HG03342 (cell line): ENCODE results near the gene PBX4.

ENCODE experiments used
- ATAC-seq: cut with Tn5 transposase; IDR thresholded peaks from one replicate; pipeline ENCODE4 v1.9.1; 2021; ENCODE audit warnings: mild to moderate bottlenecking, moderate library complexity; ENCODE audit not compliant: unreplicated experiment

The PBX4 gene

DNA sequence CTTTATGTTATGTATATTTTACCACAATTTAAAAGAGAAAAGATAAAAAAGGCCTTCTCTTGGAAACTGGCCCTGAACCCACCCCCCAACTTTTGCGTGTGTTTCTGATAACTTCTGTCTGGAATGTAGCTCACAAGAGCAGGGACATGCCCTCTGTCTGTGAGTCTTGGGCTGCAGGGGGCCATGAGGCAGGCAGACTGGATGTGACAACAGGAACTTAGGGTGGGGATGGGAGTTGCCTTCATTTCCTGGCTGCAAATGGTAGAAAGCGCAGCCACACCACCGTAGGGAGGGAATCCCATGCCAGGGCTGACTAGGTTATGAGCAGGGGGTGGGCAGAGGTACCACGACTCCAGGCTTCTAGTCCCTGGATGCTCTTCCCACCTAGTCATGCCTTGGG is 58.6 kb downstream of the PBX4 start:
- ATAC-seq: no peak

DNA sequence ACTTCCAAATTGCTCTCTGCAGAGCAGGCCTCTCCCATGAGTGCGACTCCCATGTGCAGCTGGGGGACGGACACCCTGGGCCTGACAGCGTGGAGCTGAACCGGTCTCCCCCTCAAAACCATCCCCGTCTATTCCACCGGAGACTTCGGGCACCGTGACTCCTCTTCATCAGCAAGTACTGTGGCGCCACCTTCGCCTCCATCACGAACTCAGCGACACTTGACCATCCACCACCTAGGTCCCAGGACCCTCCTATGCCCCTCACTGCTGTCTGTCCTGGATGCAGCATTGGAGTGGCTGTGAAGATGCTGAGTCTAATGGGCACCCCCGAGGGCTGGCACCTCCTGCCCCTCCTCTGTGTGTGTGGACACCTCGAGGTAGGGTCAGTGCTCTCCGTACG is 59.9 kb downstream of the PBX4 start:
- ATAC-seq: no peak

DNA sequence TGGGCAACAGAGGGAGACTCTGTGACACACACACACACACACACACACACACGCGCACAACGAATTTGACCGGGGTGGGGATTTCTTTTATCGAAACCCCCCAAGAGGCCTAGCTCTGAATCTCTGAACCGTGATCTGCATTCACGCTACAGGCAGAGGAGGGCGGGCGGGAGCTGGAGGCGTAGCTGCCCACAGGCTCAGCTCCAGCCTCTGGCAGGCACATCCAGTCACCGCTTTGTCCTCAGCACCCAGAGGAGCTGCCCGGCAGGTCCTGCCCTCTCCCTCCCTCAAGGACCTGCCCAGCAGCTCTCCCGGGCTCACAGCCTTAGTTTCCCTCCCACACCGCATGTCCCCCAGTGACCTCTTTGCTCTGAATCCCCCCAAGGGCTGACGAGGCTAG is 60.4 kb downstream of the PBX4 start:
- no peak for ATAC-seq

DNA sequence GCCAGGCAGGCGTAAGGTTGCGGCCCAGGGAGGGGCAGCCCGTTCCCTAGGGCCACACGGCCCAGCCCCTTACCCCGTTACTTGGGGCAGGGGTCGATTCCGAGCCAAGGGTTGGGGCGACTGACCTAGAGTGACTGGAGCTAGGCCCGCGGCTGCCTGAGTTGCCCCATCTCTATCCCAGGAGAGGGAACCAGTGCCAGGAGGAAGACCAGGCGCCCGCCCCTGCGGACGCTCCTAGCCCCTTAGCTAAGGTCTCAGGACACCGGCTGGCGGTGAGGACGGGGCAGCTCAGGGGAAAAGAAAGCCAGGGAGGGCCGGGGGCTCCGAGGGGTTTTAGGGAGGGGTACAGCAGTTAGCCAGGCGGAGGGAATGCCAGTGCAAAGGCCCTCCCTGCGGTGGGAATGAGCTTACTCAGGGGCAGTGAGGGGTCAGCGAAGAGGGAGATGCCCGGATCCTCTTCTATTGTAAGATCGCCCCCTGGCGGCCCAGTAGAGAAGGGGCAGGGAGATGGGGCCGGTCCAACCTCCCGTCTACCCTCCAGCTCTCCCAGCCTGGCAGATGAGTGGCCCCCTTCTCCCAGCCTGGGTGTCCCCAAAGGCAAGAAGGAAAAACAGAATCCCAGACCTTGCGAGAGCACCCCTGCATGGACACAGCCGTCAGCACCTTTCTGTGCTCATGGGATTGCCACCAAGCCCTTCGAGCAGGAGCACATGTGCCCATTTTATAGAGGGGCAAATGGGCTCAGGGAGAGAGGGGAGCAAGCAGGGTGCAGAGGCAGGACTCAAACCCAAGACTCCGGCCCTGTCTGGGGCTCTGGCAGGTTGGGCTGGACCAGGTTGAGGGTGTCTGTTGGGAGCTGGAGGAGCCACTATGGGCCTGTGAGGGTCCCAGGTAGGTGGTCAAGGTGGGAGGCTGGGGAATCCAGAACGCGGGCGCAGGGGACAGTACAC is 64.1 kb downstream of the PBX4 start:
- ATAC-seq: no peak

DNA sequence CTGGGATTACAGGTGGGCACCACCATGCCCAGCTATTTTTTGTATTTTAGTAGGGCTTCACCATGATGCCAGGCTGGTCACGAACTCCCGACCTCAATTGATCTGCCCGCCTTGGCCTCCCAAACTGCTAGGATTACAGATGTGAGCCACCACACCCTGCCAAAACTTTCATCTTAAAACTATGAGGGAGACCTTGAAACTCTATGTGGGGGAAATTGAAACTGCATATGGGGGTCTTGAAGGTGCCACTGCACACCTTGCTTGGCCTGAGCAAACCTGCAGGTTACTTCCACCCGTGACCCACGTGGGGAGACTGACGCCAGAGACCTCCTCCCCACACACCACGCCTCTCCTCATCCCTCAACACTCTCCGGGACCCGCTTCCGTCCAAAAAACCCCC is 64.8 kb downstream of the PBX4 start:
- ATAC-seq: no peak

DNA sequence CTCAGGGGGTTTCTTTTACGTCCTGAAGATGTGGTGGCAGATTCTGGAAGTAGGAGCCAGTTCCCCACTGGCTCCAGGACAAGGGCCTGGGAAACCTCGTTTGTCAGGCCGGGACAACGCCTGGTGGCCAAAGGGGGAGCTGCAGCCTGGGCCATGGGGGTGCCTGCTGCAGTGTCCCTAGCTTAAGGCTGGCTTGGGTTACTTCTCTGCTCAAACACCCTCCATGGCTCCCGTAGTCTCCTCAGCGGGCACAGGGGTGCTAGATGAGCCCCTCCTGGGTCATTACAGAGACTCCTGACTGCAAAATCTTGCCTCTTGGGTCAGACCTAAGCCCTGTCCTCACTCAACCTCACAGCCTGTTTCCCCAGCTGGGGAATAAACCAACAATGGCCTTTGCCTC is 65.7 kb downstream of the PBX4 start:
- no peak for ATAC-seq

DNA sequence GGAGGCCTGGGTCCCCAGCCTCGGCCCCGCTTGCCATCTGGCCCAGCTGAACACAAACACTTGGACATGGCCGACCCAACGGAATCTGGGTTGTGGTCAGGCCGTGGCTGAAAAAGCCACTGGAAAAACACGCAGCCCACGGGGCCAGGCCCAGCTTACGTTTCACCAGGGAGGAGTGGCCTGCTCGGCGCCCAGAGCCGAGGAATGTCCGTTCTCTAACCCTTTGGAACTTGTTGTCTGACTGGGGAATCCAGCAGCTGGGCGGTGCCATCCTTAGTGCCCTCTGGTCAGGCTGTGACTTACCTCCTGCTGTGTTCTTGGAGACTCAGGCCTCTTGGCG is 66.7 kb downstream of the PBX4 start:
- ATAC-seq: no peak

DNA sequence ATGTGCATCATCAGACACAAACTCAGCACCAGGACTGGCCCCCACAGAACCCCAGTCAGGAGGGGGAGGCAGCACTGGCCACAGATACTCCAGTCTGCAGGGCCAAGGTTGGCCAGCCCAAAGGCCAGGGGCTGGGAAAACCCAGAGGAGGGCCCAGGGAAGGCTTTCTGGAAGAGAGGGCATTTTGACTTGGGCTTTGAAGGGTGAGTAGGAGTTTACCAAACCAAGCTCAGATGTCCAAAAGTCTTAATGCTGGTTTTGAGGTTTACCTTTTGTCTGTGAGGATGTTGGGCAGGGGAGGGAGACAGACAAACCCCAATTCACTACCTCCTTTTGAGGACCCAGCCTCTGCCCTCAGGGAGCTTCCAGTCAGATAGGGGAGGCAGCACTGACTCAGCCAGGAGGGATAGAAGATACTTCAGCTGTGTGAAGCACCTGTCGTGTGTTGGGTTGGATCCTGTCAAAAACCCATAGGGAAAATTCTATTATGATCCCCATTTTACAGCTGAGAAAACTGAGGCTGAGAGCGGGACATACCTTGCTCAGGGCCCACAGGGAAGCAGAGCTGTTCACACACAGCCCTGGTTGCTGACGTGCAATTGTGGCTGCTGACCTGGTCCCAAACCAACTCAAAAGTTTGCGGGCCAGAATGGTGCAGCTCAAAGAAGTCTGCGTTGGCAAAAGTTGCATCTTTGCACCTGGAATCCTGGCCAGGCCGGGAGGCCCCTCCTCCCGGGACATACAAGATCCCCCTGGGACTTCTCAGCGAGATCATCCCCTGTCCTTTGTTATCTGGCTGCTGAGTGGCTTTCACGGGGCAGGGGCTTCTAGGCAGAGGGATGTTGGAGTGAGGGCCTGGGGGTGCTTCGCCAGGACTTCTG is 67.3 kb downstream of the PBX4 start:
- ATAC-seq: no peak

DNA sequence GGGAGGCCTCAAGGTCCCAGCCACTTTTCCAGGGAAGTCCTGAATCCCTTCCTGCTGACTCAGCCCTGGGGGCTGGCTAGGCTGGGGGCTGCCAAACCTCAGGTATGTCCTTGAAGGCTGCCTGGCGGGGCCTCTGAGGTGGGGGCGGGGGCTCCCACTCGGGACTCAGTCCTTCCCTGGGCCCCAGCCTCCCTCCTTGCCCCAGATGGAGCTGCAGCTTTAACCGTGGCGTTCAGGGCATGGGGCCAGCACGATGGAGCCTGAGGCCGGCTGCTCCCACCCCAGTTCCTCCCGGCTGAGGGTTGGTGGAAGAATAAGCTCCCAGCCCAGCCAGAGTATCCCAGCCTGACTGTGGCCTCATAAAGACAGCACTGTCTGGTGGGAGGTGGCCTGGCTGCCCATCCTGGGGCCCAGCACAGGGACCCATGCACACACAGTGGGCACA is 68.0 kb downstream of the PBX4 start:
- no peak for ATAC-seq

DNA sequence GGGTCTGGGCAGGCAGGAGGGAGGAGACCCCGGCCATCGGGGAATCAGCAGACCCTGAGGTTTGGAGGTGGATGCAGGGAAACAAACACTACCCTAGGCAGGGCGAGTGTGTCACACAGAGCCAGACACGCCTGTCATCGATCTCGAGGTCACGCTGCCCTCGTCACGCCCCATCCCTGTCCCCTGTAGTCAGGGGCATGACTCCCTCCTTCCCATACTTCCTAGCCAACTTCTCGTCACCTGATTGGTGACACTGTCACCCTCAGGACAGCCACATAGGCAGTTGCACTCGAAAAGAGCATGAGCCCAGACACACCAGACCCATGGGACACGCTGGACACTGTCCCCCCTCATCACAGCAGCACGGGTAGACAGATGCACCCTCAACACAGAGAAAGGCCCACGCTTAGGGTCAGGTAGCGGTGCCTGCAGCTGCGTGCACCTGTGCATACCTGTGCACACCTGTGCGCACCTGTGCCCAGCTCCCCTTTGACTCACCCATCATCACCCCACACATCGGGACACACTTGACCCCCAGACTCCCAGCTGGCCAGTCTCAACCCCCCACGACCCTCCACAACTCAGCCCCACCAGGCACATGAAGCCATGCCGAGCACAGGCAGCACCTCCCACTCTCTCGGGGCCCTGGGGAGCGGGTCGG is 68.6 kb downstream of the PBX4 start:
- ATAC-seq: no peak

DNA sequence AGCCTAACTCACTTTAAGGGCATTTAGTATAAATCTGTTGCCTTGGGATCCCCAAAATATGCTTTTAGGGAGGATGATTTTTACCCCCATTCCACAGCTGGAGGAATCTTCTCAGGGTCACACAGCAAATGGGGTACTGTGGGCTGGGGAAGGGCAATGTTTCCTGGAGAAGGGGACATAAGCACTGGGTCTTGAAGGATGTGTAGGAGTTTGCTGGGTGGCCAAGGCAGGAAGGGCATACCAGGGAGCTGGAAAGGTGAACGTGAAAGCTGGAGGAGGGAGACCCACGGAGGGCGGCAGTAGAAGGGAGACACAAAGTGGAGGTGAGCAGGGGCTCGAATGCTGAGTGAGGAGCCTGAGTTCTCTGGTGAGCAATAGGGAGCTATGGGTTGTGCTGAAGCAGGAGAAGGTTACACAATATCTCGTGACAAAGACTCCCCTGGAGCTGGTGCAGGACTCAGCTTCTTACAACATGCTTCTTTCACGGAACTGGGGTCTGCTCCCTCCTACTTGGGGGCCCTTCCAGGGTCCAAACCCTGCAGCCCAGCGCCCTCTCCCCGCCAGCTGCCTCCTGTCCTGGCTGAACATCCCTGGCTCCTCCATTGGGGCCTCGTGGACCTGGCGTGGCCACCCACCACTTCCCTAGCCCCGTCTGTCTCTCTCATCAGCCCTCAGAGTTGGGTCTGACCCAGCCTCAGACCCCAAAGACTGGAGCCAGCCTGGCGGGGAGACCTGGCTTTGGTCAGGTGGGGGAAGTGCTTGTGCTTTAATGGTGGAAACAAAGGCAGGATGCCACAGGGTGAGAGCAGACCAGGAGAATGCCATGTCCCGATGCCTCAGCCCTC is 69.3 kb downstream of the PBX4 start:
- ATAC-seq: no peak

DNA sequence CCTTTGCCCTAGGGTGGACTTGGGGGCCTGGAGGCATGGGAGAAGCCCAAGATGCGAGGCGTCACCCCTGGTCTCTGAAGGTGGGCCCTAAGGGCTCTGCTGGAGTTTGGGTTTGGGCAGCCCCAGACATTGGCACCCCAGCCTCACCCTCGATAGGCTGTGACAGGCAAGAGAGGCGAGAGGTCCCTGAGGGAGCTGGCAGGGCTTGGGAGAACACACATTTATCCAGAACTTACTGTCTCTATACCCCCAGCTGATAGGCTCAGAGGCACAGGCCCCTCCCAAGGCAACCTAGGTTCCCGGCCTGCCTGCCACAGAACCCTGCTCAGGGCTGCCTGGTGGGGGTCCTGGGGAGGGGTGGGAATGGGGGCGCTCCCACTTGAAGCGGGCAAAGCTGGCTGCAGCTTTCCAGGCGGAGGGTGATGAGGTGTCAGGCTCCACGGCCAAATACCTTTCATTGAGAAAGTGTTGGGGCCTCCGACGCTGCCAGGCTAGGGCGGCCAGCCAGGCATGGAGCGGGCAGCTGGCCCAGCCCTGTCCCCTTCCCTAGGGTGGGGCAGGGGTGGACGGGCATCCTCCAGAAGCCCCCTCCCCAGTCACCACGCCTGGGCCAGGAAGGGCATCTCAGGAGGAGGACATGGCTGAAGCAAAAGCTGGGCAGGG is 70.7 kb downstream of the PBX4 start:
- ATAC-seq: no peak

DNA sequence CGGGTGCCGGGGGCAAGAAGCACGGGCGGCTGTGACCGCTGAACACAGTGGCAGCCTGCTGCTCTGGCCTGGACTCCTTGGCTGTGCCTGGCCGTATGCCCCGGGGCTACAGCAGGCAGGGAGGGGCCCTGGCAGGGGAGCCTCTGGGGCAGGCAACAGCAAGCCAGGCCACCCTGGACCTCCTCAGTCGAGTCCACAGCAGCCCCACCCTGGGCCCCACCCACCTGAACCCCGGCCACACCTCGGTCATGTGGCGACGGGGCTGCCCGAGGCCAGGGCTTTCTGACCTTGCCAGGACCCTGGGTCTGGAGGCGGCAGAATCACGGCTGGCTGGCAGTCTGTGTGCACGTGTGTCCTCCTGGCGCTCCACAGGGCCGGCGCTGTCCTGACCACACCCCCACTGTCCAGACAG is 71.7 kb downstream of the PBX4 start:
- ATAC-seq: no peak

DNA sequence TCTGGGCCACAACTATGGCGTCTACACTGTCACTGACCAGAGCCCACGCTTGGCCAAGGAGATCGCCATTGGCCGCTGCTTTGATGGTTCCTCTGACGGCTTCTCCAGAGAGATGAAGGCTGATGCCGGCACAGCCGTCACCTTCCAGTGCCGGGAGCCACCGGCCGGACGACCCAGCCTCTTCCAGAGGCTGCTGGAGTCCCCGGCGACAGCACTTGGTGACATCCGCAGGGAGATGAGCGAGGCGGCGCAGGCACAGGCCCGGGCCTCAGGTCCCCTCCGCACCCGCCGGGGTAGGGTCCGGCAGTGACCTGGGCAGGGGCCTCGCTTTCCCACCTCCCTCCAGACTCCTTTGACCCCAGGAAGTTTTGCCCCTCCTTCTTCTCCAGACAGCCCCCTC is 72.8 kb downstream of the PBX4 start:
- no peak for ATAC-seq

DNA sequence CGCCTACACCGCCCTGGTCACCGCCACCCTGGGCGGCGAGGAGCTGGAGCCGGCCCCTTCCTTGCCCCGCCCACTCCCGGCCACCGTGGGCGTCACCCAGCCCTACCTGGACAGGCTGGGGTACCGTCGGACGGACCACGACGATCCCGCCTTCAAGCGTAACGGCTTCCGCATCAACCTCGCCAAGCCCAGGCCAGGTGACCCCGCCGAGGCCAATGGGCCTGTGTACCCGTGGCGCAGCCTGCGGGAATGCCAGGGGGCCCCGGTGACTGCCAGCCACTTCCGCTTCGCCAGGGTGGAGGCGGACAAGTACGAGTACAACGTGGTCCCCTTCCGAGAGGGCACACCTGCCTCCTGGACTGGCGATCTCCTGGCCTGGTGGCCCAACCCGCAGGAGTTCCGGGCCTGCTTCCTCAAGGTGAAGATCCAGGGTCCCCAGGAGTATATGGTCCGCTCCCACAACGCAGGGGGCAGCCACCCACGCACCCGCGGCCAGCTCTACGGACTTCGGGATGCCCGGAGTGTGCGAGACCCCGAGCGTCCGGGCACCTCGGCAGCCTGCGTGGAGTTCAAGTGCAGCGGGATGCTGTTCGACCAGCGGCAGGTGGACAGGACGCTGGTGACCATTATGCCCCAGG is 73.4 kb downstream of the PBX4 start:
- ATAC-seq: no peak

DNA sequence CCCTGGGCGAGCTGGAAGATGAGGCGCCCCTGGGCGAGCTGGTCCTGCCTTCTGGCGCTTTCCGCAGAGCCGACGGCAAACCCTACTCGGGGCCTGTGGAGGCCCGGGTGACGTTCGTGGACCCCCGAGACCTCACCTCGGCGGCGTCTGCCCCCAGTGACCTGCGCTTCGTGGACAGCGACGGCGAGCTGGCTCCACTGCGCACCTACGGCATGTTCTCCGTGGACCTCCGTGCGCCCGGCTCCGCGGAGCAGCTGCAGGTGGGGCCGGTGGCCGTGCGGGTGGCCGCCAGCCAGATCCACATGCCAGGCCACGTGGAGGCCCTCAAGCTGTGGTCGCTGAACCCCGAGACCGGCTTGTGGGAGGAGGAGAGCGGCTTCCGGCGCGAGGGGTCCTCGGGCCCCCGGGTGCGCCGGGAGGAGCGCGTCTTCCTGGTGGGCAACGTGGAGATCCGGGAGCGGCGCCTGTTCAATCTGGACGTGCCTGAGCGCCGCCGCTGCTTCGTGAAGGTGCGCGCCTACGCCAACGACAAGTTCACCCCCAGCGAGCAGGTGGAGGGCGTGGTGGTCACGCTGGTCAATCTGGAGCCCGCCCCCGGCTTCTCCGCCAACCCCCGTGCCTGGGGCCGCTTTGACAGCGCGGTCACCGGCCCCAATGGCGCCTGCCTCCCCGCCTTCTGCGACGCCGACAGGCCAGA is 74.1 kb downstream of the PBX4 start:
- no peak for ATAC-seq

DNA sequence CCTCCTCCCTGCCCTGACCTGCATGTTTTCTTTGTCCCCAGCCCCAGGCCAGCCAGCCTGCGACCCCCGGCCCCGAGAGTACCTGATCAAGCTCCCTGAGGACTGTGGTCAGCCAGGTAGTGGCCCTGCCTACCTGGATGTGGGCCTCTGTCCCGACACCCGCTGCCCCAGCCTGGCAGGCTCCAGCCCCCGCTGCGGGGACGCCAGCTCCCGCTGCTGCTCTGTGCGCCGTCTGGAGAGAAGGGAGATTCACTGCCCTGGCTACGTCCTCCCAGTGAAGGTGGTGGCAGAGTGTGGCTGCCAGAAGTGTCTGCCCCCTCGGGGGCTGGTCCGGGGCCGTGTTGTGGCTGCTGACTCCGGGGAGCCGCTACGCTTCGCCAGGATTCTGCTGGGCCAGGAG is 74.8 kb downstream of the PBX4 start:
- ATAC-seq: no peak

DNA sequence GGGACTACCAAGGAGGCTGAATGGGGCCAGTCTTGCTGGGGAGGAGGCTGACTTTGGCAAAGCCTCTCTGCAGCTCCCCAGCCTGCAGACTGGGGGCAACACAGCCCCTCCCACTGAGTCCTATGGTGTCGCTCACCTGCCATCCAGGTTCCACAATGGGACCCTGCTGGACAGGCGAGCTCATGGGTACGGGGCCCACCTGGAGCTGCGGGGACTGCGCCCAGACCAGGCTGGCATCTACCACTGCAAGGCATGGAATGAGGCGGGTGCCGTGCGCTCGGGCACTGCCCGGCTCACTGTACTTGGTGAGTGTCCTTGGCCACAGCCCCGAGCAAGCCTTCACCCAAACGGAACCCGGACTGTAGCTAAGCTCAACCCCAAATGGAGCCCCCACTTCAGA is 75.4 kb downstream of the PBX4 start:
- ATAC-seq: no peak

DNA sequence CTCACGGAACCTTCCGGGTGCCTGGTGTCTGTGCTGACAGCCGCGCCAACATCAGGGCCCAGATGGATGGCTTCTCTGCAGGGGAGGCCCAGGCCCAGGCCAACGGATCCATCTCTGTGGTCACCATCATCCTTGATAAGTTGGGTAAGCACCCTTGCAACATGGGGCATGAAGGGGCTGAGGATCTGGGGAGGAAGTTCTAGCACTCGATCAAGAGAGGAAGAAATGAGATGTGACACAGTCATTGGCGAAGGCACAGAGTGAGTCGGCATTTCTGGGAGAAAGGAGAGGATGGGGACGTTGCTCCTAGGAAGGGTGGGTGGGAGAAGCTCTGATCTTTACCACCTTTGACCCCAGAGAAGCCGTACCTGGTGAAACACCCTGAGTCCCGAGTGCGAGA is 76.0 kb downstream of the PBX4 start:
- ATAC-seq: no peak
